Ovary (tissue), 3 donors: ENCODE data around the gene CHRM4.

Experiments
- CTCF ChIP-seq, 3 donors: fragments of 450-650 bp in 2 of 3; fragments of 200-600 bp in 1 of 3; IDR thresholded peaks; one replicate each; pipeline versions ENCODE4 v1.5.1 to v1.8.0; 2016 to 2022; ENCODE audit warnings: antibody characterized with exemption in 3 of 3, mild to moderate bottlenecking in 1 of 3
- POLR2A ChIP-seq: fragments of 450-650 bp; IDR thresholded peaks from one replicate; pipeline ENCODE4 v1.6.1; 2017; ENCODE audit warnings: antibody characterized with exemption, mild to moderate bottlenecking, moderate library complexity
- donor health status: DM: no; HTN: no; CAD: no.

GRCh38 chr11:46364791-46365190, 26.8 kb downstream of the CHRM4 start:
- TF ChIP-seq CTCF (IDR thresholded peaks at IDR 0.05), result no peak
- TF ChIP-seq POLR2A, result no peak
